GM12801 (cell line): ENCODE data around the gene SBF1.

Source experiments
- TF ChIP-seq, protein P1 (sequence below): IDR thresholded peaks from one replicate; pipeline ENCODE4 v1.5.1; 2011; ENCODE audit warnings: control low read depth; ENCODE audit not compliant: insufficient read length; ENCODE audit errors: extremely low read depth

Gene SBF1

DNA sequence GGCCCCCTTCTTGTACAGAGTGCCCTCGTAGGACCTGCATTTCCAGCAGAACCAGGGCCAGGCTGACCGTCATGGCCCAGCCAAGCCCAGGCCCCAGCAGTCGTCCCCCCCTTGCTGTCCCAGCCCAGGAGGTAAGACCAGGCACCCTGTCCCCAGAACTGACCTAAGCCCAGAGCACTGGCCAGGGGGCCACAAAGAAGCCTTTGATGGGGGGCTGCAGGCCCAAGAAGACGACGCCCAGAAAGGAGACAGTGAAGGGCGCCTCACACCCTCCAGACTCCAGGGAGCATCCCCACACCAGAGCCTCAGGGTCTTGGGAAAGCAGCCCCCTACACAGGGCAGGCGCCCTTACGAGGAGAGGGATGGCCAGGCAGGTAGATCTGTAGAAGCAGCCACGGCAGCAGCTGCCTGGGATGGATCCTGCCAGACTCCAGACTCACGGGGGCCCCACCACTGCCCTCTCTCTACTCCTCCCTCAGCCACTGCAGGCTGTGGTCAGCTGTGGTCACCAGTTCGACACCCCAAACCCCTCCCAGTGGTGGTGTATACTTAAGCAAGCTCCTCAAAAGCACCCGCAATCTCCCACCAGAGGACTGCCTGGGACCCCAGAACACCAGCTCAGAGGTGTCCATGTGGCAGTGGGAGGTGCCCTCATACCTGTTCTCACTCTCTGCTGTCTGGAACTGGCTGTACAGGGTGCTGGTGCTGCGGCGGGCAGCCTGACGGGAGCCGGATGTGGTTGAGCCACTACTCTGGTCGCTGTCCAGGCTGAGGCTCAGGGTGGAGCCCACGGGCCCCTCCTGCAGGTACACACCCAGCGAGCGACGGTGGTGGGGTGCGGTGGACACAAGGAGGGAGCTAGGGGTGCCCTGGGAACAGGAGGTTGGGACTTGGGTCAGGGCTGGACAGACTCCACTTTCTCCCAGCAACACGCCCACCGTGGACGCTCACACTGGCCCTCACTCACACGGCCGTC, 27.0 kb downstream of the SBF1 start:
- TF ChIP-seq, protein P1, sequence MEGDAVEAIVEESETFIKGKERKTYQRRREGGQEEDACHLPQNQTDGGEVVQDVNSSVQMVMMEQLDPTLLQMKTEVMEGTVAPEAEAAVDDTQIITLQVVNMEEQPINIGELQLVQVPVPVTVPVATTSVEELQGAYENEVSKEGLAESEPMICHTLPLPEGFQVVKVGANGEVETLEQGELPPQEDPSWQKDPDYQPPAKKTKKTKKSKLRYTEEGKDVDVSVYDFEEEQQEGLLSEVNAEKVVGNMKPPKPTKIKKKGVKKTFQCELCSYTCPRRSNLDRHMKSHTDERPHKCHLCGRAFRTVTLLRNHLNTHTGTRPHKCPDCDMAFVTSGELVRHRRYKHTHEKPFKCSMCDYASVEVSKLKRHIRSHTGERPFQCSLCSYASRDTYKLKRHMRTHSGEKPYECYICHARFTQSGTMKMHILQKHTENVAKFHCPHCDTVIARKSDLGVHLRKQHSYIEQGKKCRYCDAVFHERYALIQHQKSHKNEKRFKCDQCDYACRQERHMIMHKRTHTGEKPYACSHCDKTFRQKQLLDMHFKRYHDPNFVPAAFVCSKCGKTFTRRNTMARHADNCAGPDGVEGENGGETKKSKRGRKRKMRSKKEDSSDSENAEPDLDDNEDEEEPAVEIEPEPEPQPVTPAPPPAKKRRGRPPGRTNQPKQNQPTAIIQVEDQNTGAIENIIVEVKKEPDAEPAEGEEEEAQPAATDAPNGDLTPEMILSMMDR = no peak

DNA sequence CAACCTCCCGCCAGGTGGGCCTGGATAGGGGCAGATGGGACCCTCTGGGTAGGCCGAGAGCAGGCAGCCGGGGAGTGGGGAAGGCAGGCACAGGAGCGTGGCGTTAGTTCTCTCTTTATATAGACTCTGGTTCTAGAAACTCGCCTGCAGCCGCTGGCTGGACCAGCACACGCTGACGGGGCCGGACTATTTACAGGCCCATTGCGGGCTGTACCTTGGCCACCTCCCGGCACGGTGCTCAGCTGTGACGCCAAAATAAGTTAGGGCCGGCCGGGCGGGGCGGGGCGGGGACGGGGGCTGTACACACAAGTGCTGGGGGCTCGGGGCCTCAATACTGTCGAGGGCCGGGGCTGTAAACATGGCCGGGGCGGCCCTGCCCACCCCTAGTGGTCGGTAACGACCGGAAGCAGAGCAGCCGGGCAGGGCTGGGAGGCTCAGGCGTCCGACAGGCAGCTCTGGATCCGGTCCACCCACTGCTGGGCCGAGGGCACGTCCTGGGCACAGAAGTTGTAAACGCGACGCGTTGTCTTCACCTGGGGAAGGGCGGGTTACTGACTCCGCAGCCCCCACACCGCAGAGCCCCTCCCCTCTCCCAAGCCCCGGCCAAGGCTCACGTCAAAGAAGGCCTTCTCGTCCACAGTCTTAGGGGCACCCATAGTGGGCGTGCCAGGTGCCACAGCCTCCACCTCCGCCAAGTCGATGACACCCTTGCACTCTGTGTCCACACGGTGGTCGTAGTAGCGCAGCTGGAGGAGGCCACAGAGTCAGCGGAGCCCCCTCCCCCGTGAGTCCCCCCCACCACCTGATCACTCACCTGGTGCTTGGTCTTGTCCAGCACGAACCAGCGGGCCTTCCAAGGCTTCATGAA, 27.9 kb downstream of the SBF1 start:
- TF ChIP-seq, protein P1 = no peak

DNA sequence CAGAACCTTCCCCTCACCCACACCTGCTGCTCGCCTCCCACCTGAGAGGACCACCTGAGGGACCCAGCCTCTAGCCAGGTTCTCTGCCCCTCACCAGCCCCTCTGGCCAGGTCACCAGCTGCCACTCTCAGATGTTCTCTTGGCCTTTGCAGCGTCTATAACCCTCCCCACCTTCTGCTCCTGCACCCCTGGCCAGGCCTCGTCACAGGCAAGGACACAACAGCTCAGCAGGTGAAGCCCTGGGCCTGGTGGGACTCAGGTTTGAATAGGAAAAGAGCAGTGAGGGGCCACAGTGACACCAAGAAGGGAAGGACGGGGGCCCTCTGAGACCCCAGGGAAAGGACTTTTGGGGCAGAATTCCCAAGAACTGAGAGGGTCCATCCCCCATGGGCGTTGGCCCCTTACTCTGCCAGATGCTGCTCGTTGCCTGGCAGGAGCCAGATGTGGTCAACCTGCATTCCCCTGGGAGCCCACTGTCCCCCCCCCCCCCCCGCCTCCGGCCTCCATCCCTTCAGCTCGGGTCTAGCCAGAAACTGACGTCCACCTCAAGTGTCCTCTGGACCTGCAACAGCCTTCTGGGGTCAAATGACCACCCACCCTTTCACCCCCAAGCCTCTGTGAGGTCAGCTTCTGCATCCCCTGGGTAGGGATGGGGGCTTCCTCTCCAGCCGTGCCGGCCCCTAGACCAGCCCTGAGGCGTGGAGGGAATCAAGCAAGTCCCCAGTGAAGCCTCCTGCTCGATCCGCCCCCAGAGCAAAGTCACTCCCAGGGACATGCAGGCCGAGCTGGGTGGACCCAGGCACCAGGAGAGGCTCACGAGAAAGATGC, 28.7 kb downstream of the SBF1 start:
- TF ChIP-seq, protein P1 = no peak

DNA sequence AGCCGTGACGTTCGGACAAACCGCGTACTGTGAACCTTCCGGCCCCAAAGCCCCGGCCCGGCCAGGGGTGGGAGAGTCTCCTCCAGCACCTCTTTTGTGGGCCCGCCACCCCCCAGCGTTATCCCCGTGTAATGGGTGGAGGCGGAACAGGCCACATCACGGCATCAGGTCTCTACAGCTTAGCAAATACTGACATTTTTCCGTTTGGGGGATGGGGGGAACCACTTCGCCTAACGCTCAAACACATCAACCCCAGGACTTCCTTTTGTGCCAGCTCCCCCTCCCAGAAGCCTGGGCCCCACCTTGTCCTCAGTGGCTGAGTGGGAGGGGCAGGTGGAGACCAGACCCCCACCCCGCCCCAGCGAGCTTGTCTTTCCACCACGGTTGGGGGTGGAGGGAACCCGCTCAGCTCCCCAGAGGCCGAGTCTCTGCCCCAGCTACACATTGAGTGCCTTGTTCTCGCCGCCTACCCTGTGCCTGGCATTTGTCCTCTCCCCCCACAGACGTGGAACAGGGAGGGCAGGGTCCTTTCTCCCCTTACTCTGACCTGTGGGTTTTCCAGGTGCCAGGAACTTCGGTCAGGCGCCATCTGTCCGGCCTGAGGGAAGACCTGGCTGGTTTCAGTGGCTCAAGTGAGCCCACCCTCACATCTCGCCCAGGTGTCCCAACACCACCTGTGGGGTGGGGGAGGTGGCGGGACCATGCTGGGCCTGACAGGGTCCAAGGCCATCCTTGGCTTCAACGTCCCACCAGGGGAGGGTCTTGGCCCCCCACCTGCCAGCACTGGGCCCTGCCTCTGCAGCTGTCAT, 29.6 kb downstream of the SBF1 start:
- TF ChIP-seq, protein P1 = no peak

DNA sequence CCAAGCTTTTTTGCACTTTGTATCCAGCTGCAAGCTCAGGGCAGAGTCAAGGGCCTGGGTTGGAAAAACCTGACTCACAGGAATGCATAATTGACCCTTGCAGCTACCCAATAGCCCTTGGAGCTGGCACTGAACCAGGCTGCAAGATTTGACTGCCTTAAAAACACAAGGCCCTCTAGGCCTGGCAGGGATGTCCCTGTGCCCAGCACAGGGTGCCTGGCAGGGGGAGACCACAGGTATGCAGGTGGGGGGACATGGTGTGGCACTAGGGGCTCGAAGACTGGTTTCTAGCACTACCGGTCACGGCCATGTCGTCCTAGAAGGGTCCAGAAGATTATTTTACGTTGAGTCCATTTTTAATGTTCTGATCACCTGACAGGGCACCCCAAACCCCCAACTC, 30.2 kb downstream of the SBF1 start:
- TF ChIP-seq, protein P1 = no peak

DNA sequence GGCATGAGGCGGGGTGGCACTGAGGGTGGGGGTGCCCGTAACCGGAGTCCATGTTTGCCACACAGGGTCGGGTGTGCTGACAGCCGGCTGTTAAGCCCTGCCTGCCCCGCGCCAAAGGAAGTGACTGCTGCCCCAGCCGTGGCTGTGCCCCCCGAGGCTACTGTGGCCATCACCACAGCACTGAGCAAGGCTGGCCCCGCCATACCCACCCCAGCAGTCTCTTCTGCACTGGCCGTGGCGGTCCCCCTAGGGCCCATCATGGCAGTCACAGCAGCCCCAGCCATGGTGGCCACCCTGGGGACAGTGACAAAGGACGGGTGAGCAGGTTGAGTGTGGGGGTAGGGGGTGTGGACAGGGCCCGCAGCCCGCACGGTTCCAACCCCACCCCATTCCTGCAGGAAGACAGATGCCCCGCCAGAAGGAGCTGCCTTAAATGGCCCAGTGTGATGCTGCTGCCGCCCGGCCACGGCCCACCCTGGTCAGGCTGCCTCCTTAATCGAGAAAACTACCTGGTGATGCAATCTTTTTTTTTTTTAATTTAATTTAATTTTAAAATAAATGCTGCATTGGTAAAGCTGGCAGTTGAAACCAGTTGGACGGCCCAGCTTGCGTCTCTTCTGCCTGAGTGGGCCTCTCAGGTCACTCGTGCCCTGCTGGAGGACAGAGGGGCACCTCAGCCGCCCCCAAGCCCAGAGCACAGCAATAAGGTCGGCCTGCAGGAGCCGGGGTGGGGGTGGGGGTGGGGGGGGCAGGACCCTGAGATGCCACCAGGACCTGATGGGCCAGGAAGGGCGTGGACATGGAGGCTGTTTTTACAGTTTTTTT, 30.8 kb downstream of the SBF1 start:
- TF ChIP-seq, protein P1 = no peak
